Activated T-helper 2 cell treated with anti-CD3 and anti-CD28 coated beads, Interferon-gamma antibody, Interleukin-2, Interleukin-4, amounts not matched to agents 10 μg/mL and 5 μg/mL and 100 μg/mL, durations not matched to agents 14 hours and 24 hours and 36 hours (primary cell): ENCODE measurements around the gene CDH12. TPM values are rescaled to one million over a fixed set of nuclear protein-coding genes. Genes with fewer than 3 reads are reported as not detected.
"Not testable (repeated sequence)": the region's sequence is repeated elsewhere in the genome, so short reads cannot be mapped to it uniquely, and the experiment has no call there.

Source experiments
- DNase-seq: peaks from one replicate; pipeline ENCODE4 v3.0.0; 2021; ENCODE audit warnings: low spot score
- H3K27ac Mint-ChIP-seq: one replicate; pipeline ENCODE4 v1.8.0; 2021; ENCODE audit warnings: mixed read lengths
- H3K27me3 Mint-ChIP-seq: one replicate; pipeline ENCODE4 v1.8.0; 2021; ENCODE audit warnings: low read depth, mixed read lengths
- H3K36me3 Mint-ChIP-seq: one replicate; pipeline ENCODE4 v1.8.0; 2021; ENCODE audit warnings: low read depth, mixed read lengths
- H3K4me1 Mint-ChIP-seq: one replicate; pipeline ENCODE4 v1.8.0; 2021; ENCODE audit warnings: low read depth, mixed read lengths
- H3K4me3 Mint-ChIP-seq: one replicate; pipeline ENCODE4 v1.8.0; 2021; ENCODE audit warnings: low read depth, mild to moderate bottlenecking, moderate library complexity, mixed read lengths
- H3K9me3 Mint-ChIP-seq: one replicate; pipeline ENCODE4 v1.8.0; 2021; ENCODE audit warnings: mixed read lengths
- intact Hi-C: fragments of 100-400 bp; cut with micrococcal nuclease; formaldehyde crosslinking; loops from one replicate; pipeline ENCODE4 v1.15.1; 2023
- total RNA-seq: library from RNA; stranded (reverse); gene quantifications from 2 replicates; pipeline ENCODE4 v1.2.3, GENCODE V29; 2022

Gene CDH12
- total RNA-seq, 1 donor from 2014 or later = not detected

DNA sequence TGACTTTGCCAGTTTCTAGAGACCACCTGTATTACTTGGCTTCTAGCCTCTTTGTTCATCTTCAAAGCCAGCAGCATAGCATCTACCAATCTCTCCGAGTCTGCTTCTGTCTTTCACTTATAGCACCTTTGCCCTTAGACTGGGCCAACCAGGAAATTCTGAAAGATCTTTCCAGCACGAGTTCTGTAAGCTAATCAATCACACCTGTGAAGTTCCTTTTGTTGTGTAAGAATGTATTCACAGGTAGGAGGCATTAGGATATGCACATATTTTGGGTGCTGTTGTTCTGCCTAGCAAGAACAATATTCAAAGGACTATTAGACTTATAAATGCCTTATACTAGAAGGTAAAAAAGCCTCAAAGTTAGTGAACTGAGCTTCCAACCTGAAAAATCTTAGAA is 232.1 kb downstream of the CDH12 start:
- H3K27me3 Mint-ChIP-seq = no peaks in the 10 kb centered on the region
- intact Hi-C loops = no loop called here
- H3K9me3 Mint-ChIP-seq = peaks cover 17% of the 10 kb centered on the region
- H3K4me3 Mint-ChIP-seq = no peak overlapping the region
- no peak for DNase-seq
- H3K4me1 Mint-ChIP-seq = no peaks in the 10 kb centered on the region
- H3K36me3 Mint-ChIP-seq = no peaks in the 10 kb centered on the region
- H3K27ac Mint-ChIP-seq = no peak overlapping the region

DNA sequence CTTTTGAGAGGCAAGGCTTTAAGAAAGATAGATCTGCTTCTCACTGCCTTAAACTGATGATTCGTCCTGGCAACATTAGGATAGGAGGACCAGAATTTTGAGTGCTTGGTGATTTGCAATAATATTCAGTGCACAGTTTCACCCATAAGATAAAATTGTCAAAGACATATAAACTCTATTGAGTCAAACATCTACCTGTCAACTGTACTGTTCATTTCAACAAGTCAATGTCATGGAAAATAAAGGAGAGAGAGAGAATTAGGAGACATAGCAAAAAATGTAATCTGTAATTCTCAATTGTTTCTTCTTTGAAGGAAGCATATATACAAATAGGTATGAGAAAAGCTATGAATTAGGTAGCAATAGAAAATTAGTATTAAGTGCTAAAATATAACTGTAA is 237.2 kb downstream of the CDH12 start:
- H3K4me3 Mint-ChIP-seq = no peak overlapping the region
- H3K4me1 Mint-ChIP-seq = no peaks in the 10 kb centered on the region
- DNase-seq = no peak
- peaks cover 27% of the 10 kb centered on the region for H3K9me3 Mint-ChIP-seq
- no peaks in the 10 kb centered on the region for H3K36me3 Mint-ChIP-seq
- no peak overlapping the region for H3K27ac Mint-ChIP-seq
- intact Hi-C loops = no loop called here
- no peaks in the 10 kb centered on the region for H3K27me3 Mint-ChIP-seq

DNA sequence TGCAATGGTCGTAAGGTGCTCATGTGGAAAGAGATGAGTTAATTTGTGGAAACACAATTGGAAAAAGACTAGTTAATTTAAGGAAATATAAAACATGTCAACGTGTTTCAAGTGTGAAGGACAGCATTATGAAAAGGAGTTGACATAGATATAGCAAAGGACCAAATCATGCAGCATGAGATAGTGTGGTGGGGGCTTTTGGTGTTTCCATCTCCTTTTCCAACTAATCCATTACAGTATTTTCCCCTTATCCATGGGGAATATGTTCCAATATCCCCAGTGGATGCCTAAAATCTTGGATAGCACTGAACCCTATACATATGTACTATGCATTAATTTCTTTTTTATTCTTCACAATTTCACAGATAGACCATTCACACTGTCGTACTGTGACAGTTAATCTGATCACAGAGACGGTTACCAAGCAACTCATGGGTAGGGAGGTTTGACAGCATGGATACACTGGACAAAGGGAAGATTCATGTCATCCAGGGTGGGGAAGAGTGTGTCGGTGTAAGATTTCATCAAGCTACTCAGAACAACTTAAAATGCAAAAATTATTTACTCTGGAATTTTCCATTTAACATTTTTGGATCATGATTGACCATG is 238.6 kb downstream of the CDH12 start:
- Mint-ChIP-seq H3K4me1 (no peaks in the 10 kb centered on the region), H3K27me3 (no peaks in the 10 kb centered on the region), H3K27ac (no peak overlapping the region), H3K36me3 (no peaks in the 10 kb centered on the region), H3K4me3 (no peak overlapping the region), H3K9me3 (peaks cover 31% of the 10 kb centered on the region)
- intact Hi-C loops = no loop called here
- DNase-seq = no peak

DNA sequence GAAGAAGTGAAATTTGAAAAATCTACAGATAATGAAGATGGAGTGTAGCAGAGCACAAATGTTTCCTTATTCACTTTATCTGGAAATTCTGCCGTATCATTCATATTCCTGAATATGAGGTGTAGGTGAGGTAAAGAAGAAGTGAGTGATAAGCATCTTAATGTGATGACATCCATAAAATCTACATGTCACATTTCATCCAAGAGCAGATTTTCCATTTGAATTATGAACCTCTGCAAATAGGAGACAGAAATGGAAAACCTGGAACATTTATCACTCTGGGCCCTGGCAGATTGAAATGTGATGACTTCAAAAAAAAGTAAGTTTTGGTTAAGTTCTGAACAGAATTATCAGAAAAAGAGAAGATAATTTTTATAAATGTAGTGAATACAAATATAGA is 240.2 kb downstream of the CDH12 start:
- DNase-seq = no peak
- intact Hi-C loops = no loop called here
- Mint-ChIP-seq H3K27ac (no peak overlapping the region), H3K27me3 (no peaks in the 10 kb centered on the region), H3K4me1 (no peaks in the 10 kb centered on the region), H3K36me3 (no peaks in the 10 kb centered on the region), H3K9me3 (peaks cover 24% of the 10 kb centered on the region), H3K4me3 (no peak overlapping the region)

DNA sequence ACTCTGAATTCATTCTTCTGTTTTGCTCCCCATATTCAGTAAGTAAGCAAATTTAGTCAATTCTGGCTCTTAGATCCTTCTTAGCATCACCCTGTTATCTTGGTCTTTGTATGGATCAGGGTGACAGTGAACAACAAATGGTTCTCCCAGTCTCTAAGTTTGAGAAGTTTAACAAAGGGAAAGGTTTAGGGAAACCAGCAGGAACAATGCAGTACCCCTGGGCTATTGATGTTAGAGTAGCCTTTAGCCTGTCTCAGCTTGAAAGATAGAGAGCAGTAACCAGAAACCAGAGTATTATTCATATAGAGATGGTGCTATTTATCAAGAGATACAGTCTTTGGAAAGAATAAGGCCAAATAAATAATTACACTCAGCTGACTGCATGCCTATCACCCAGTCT is 241.8 kb downstream of the CDH12 start:
- no peak for DNase-seq
- Mint-ChIP-seq H3K4me3 (no peak overlapping the region), H3K9me3 (peaks cover 33% of the 10 kb centered on the region), H3K27me3 (no peaks in the 10 kb centered on the region), H3K36me3 (no peaks in the 10 kb centered on the region), H3K4me1 (no peaks in the 10 kb centered on the region), H3K27ac (no peak overlapping the region)
- intact Hi-C loops = no loop called here

DNA sequence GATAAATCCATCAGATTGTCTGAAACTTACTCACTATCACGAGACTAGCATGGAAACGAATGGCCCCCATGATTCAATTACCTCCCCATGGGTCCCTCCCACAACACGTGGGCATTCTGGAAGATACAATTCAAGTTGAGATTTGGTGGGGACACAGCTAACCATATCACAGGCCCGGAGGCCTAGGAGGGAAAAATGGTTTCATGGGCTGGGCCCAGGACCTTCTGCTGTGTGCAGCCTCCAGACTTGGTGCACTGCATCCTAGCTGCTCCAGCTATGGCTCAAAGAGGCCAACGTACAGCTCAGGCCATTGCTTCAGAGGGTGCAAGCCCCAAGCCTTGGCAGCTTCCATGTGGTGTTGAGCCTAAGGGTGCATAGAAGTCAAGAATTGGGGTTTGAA is 245.6 kb downstream of the CDH12 start:
- H3K9me3 Mint-ChIP-seq = peaks cover 38% of the 10 kb centered on the region
- H3K27ac Mint-ChIP-seq, H3K27me3 Mint-ChIP-seq, H3K4me1 Mint-ChIP-seq, H3K4me3 Mint-ChIP-seq, intact Hi-C loops, H3K36me3 Mint-ChIP-seq, DNase-seq: not testable (repeated sequence)

DNA sequence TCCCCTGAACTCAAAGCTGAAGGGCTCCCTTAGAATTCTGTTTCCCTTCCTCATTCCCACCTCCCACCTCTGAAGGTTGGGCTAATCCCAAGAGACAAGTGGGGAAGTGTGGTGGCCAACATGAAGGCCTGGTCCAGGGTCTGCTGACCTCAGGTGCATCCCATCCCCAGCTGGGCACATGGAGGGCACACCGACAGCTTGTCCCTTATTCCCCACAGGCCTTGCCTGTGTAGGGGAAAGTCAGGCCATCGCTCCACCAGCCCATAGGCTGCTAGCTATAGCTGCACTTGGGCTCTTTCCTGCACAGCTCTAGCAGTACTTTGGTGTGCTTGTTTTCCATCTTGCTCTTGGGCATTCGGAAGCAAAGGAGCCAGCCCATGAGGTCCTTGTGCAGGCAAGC is 247.7 kb downstream of the CDH12 start:
- no peaks in the 10 kb centered on the region for H3K27me3 Mint-ChIP-seq
- H3K4me3 Mint-ChIP-seq = no peak overlapping the region
- no peaks in the 10 kb centered on the region for H3K4me1 Mint-ChIP-seq
- no peak for DNase-seq
- no peaks in the 10 kb centered on the region for H3K36me3 Mint-ChIP-seq
- intact Hi-C loops = no loop called here
- no peak overlapping the region for H3K27ac Mint-ChIP-seq
- peaks cover 26% of the 10 kb centered on the region for H3K9me3 Mint-ChIP-seq

DNA sequence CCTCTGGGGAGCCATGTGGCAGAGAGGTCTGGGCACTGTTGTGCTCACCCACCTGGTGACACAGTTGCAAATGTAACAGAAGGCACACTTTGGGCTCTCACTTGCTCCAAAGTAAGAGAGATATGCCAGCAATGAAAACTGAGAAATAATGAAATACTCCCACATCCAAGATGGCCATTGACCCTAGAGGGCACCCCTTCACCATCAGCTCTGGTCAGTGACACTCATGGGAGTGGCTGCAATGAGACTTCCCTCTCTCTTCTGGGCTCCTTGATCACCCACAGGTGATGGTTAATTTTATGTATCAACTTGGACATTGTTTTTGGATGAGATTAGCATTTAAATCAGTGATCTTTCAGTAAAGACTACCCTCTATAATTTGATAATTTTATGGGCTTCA is 248.4 kb downstream of the CDH12 start:
- Mint-ChIP-seq H3K4me3 (no peak overlapping the region), H3K9me3 (peaks cover 23% of the 10 kb centered on the region), H3K36me3 (no peaks in the 10 kb centered on the region), H3K27me3 (no peaks in the 10 kb centered on the region), H3K27ac (no peak overlapping the region), H3K4me1 (no peaks in the 10 kb centered on the region)
- no peak for DNase-seq
- intact Hi-C loops = no loop called here

DNA sequence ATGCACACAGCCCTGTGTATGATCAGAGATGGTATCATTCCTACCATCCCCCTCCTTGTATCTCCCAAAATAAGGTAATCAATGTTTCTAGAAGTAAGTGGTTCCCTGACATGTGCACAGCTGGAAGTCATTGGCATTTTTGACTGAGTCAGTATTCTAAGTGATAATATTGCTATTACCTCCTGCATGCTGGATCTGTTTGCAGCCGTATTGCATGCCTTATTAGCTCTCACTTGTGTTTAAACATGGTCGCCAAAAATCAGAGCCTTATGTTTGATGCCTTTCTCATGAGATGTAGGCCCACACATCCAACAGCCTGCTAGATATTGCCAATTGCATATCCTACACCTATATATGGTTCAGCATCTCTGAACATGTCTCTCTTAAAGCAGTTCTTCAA is 254.3 kb downstream of the CDH12 start:
- Mint-ChIP-seq H3K27ac (no peak overlapping the region), H3K4me1 (no peaks in the 10 kb centered on the region), H3K27me3 (no peaks in the 10 kb centered on the region), H3K9me3 (peaks cover 39% of the 10 kb centered on the region), H3K36me3 (no peaks in the 10 kb centered on the region), H3K4me3 (no peak overlapping the region)
- DNase-seq = no peak
- intact Hi-C loops = no loop called here

DNA sequence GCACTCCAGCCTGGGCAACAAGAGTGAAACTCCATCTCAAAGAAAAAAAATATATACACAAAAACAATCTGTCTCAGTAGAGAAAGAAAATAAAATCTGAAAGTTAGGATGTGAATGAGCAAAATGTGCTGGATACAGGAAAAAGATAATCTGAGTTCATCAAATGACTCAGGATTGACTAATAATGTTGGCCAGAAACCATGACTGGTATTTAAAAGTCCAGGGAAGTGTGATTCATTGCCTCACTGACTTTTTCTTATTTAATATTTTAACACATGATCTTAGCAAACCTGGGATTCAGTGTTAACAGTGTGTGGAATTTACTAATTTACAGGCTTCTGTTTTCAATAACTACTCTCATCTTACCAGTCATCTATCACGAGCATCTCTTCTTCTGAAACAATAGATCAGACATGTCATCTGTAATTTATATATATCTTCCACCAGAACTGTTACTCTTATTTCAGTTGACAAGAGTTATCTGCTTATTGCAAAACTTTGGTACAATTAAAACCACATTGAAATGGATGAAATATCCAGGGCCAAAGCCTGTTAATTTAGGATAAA is 256.7 kb downstream of the CDH12 start:
- H3K27me3 Mint-ChIP-seq = no peaks in the 10 kb centered on the region
- no peaks in the 10 kb centered on the region for H3K36me3 Mint-ChIP-seq
- H3K4me1 Mint-ChIP-seq = no peaks in the 10 kb centered on the region
- H3K27ac Mint-ChIP-seq = no peak overlapping the region
- intact Hi-C loops = no loop called here
- peaks cover 48% of the 10 kb centered on the region for H3K9me3 Mint-ChIP-seq
- no peak for DNase-seq
- H3K4me3 Mint-ChIP-seq = no peak overlapping the region

DNA sequence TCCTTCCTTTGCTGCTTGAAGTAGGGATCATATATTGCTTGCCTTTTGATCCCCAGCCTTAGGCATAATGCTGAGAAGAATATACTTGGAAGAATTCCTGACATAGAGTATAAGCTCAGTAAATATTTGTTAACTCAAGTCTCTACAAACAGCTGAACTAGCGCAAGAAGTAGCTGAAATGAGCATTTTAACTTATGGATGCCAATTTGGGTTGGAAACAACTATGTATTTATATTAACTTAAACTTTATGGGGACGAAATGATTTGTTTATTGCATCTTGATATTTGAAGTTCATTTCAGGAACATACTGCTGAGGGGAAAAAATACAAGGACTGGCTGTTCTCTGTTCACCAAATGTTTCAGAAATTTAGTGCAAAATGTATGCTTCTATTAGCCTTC is 258.7 kb downstream of the CDH12 start:
- peaks cover 57% of the 10 kb centered on the region for H3K9me3 Mint-ChIP-seq
- intact Hi-C loops = no loop called here
- DNase-seq = no peak

DNA sequence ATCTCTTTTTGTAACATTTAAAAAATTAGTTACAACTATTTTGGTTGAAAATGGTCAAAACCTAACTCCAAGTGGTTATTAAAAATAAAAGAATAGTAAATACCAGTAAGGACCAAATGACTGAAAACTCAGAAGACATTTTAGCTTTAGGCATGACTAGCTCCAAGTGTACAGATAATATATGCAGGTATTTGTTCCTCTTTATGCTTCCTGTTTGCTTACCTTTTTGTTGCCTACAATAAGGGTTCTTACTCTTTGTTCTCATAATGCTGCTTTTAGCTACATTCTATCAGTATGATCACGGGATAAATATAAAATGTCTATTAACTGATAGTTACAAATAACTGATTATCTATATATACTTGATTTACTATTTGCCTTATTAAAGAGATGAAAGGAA is 259.6 kb downstream of the CDH12 start:
- no peak for DNase-seq
- Mint-ChIP-seq H3K4me3 (no peak overlapping the region), H3K27ac (no peak overlapping the region), H3K9me3 (peaks cover 60% of the 10 kb centered on the region), H3K4me1 (no peaks in the 10 kb centered on the region), H3K27me3 (no peaks in the 10 kb centered on the region), H3K36me3 (no peaks in the 10 kb centered on the region)
- intact Hi-C loops = no loop called here

More for the DNA sequence above, 258.7 kb downstream of the CDH12 start:
- no peaks in the 10 kb centered on the region for H3K27me3 Mint-ChIP-seq
- H3K4me1 Mint-ChIP-seq = no peaks in the 10 kb centered on the region
- no peak overlapping the region for H3K27ac Mint-ChIP-seq
- H3K4me3 Mint-ChIP-seq = no peak overlapping the region
- no peaks in the 10 kb centered on the region for H3K36me3 Mint-ChIP-seq

DNA sequence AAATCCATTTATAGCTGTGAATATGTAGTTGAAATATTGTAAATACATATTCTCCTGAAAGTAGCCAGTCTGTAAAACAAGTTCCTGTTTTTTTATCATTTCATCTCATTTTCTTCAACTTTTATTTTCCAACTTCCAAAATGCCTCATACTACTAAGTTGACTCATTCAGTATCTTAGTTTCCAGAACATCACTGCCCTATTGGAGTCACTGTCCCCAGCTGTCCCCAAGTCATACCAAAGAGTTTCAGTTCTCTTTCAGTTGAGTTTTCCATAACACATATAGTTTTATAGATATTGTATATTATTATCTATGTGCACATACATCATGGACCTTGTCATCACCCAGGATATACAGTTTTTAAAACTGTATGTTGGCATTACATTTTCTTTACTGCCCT is 261.7 kb downstream of the CDH12 start:
- H3K27me3 Mint-ChIP-seq = no peaks in the 10 kb centered on the region
- intact Hi-C loops = no loop called here
- H3K4me1 Mint-ChIP-seq = no peaks in the 10 kb centered on the region
- no peak for DNase-seq
- H3K27ac Mint-ChIP-seq = no peak overlapping the region
- H3K9me3 Mint-ChIP-seq = peaks cover 51% of the 10 kb centered on the region
- no peaks in the 10 kb centered on the region for H3K36me3 Mint-ChIP-seq
- H3K4me3 Mint-ChIP-seq = no peak overlapping the region
